Loucy (cell line): ENCODE data around the gene ANKDD1A.

Experiments used
- H2AFZ ChIP-seq: fragments of 200-600 bp; sonication (generic); 2 replicates; pipeline ENCODE4 v1.6.0; 2016; ENCODE audit warnings: antibody characterized with exemption, mild to moderate bottlenecking, low read length, moderate library complexity
- H3F3A ChIP-seq: fragments of 200-600 bp; 2 replicates; pipeline ENCODE4 v1.6.0; 2016; ENCODE audit warnings: antibody characterized with exemption, low read depth, mild to moderate bottlenecking
- H3K27me3 ChIP-seq: fragments of 200-600 bp; sonication (generic); 2 replicates; pipeline ENCODE4 v1.6.1; 2014; ENCODE audit warnings: low read length, mild to moderate bottlenecking; ENCODE audit not compliant: insufficient read depth, poor library complexity, severe bottlenecking
- H3K36me3 ChIP-seq: fragments of 200-600 bp; sonication (generic); 2 replicates; pipeline ENCODE4 v1.6.1; 2016; ENCODE audit warnings: low read length; ENCODE audit not compliant: insufficient read depth
- H3K4me1 ChIP-seq: fragments of 200-600 bp; sonication (generic); 2 replicates; pipeline ENCODE4 v1.5.1; 2014; ENCODE audit warnings: low read length, mild to moderate bottlenecking; ENCODE audit not compliant: insufficient read depth, poor library complexity, severe bottlenecking
- H3K4me2 ChIP-seq: fragments of 200-600 bp; sonication (generic); 2 replicates; pipeline ENCODE4 v1.6.0; 2014; ENCODE audit warnings: antibody characterized with exemption, low read length, low read depth, mild to moderate bottlenecking; ENCODE audit not compliant: poor library complexity, severe bottlenecking
- H3K4me3 ChIP-seq: fragments of 200-600 bp; sonication (generic); 2 replicates; pipeline ENCODE4 v1.5.1; 2014; ENCODE audit warnings: low read length, mild to moderate bottlenecking, mixed read lengths; ENCODE audit not compliant: poor library complexity, severe bottlenecking
- H3K79me2 ChIP-seq: fragments of 200-600 bp; sonication (generic); 2 replicates; pipeline ENCODE4 v1.6.1; 2014; ENCODE audit warnings: low read length; ENCODE audit not compliant: insufficient read depth
- H3K9ac ChIP-seq: fragments of 200-600 bp; sonication (generic); 2 replicates; pipeline ENCODE4 v1.6.0; 2014; ENCODE audit warnings: mild to moderate bottlenecking, low read depth, low read length, moderate library complexity; ENCODE audit not compliant: poor library complexity, severe bottlenecking
- H3K9me2 ChIP-seq: fragments of 200-600 bp; sonication (generic); replicated peaks from 2 replicates; pipeline ENCODE4 v1.6.1; 2016; ENCODE audit warnings: low read depth, low read length, mixed read lengths
- H3K9me3 ChIP-seq: fragments of 200-600 bp; sonication (generic); 2 replicates; pipeline ENCODE4 v1.6.1; 2014; ENCODE audit warnings: mild to moderate bottlenecking, antibody characterized with exemption, low read length, low read depth; ENCODE audit not compliant: insufficient read depth
- H4K20me1 ChIP-seq: fragments of 200-600 bp; sonication (generic); 2 replicates; pipeline ENCODE4 v1.6.0; 2014; ENCODE audit warnings: antibody characterized with exemption, low read length, mild to moderate bottlenecking; ENCODE audit not compliant: insufficient read depth, poor library complexity, severe bottlenecking
- CTCF ChIP-seq: fragments of 200-600 bp; sonication (generic); conservative IDR thresholded peaks from 2 replicates; pipeline ENCODE4 v1.5.1; 2014; ENCODE audit warnings: mild to moderate bottlenecking, antibody characterized with exemption, low read length
- EZH2phosphoT487 ChIP-seq: fragments of 200-600 bp; IDR thresholded peaks from 2 replicates; pipeline ENCODE4 v1.6.1; 2018; ENCODE audit warnings: antibody characterized with exemption, mild to moderate bottlenecking, moderate library complexity, borderline replicate concordance

The ANKDD1A gene

GRCh38 chr15:64931381-64931780, 19.7 kb downstream of the ANKDD1A start:
- H3K79me2 ChIP-seq: no peaks in the 10 kb centered on the region
- H3K27me3 ChIP-seq: no peaks in the 10 kb centered on the region
- H3K4me1 ChIP-seq: no peaks in the 10 kb centered on the region
- no peaks in the 10 kb centered on the region for H4K20me1 ChIP-seq
- H3K9me2 ChIP-seq: no peaks in the 10 kb centered on the region
- no peak overlapping the region for H3K4me2 ChIP-seq
- no peaks in the 10 kb centered on the region for H3K9me3 ChIP-seq
- no peak overlapping the region for H3K4me3 ChIP-seq
- no peak overlapping the region for H2AFZ ChIP-seq
- no peaks in the 10 kb centered on the region for H3K36me3 ChIP-seq
- no peaks in the 10 kb centered on the region for H3F3A ChIP-seq
- no peak for TF ChIP-seq CTCF
- TF ChIP-seq EZH2phosphoT487: no peak
- H3K9ac ChIP-seq: no peak overlapping the region

- Histone ChIP-seq H4K20me1 (no peaks in the 10 kb centered on the region), H3K4me2 (no peak overlapping the region), H3K4me1 (no peaks in the 10 kb centered on the region), H3K36me3 (no peaks in the 10 kb centered on the region), H3K9me3 (no peaks in the 10 kb centered on the region), H3K4me3 (no peak overlapping the region), H3K79me2 (no peaks in the 10 kb centered on the region), H3F3A (no peaks in the 10 kb centered on the region), H2AFZ (no peak overlapping the region), H3K9ac (no peak overlapping the region), H3K27me3 (no peaks in the 10 kb centered on the region), H3K9me2 (no peaks in the 10 kb centered on the region)
- TF ChIP-seq CTCF: no peak
- no peak for TF ChIP-seq EZH2phosphoT487
These were observed 22.3 kb downstream of the ANKDD1A start for GRCh38 chr15:64934023-64934422.

- no peaks in the 10 kb centered on the region for H3K4me1 ChIP-seq
- H3K79me2 ChIP-seq: no peaks in the 10 kb centered on the region
- H2AFZ ChIP-seq: no peak overlapping the region
- no peak overlapping the region for H3K9ac ChIP-seq
- no peak overlapping the region for H3K4me3 ChIP-seq
- TF ChIP-seq CTCF (no peak), EZH2phosphoT487 (no peak)
- H3K27me3 ChIP-seq: no peaks in the 10 kb centered on the region
- no peaks in the 10 kb centered on the region for H3K9me3 ChIP-seq
- no peaks in the 10 kb centered on the region for H3F3A ChIP-seq
- H3K36me3 ChIP-seq: no peaks in the 10 kb centered on the region
- no peaks in the 10 kb centered on the region for H4K20me1 ChIP-seq
- H3K4me2 ChIP-seq: no peak overlapping the region
- H3K9me2 ChIP-seq: no peaks in the 10 kb centered on the region
These were observed 26.5 kb downstream of the ANKDD1A start for GRCh38 chr15:64938192-64938591.
